HG02610 (cell line): ENCODE results near the gene TCHP.
"Not testable (repeated sequence)": the region's sequence is repeated elsewhere in the genome, so short reads cannot be mapped to it uniquely, and the experiment has no call there.

Experiments used
- ATAC-seq: cut with Tn5 transposase; IDR thresholded peaks from one replicate; pipeline ENCODE4 v1.9.1; 2021; ENCODE audit warnings: mild to moderate bottlenecking, moderate library complexity; ENCODE audit not compliant: unreplicated experiment

Gene TCHP

GRCh38 chr12:109905301-109905700 is 5.2 kb downstream of the TCHP start:
- no peak for ATAC-seq

GRCh38 chr12:109910254-109910968 is 10.3 kb downstream of the TCHP start:
- no peak for ATAC-seq

- ATAC-seq, result no peak
These were observed 10.9 kb downstream of the TCHP start for GRCh38 chr12:109910969-109911348.

- ATAC-seq, result no peak
These were observed 12.8 kb downstream of the TCHP start for GRCh38 chr12:109912855-109913321.

GRCh38 chr12:109914461-109914860 is 14.4 kb downstream of the TCHP start:
- no peak for ATAC-seq

GRCh38 chr12:109915171-109916040 is 15.3 kb downstream of the TCHP start:
- ATAC-seq, result no peak

GRCh38 chr12:109916045-109916444 is 16.0 kb downstream of the TCHP start:
- no peak for ATAC-seq

- no peak for ATAC-seq
These were observed 19.4 kb downstream of the TCHP start for GRCh38 chr12:109919456-109919855.

- ATAC-seq, result no peak
These were observed 20.2 kb downstream of the TCHP start for GRCh38 chr12:109920261-109920780.

- ATAC-seq, result no peak
These were observed 21.9 kb downstream of the TCHP start for GRCh38 chr12:109921982-109922381.

GRCh38 chr12:109923038-109923437 is 23.0 kb downstream of the TCHP start:
- ATAC-seq, result no peak

GRCh38 chr12:109923481-109924245 is 23.6 kb downstream of the TCHP start:
- ATAC-seq, result no peak

- ATAC-seq, result no peak
These were observed 25.2 kb downstream of the TCHP start for GRCh38 chr12:109925185-109925840.

- ATAC-seq, result no peak
These were observed 25.9 kb downstream of the TCHP start for GRCh38 chr12:109926016-109926415.

GRCh38 chr12:109926488-109927210 is 26.6 kb downstream of the TCHP start:
- no peak for ATAC-seq

- no peak for ATAC-seq
These were observed 27.5 kb downstream of the TCHP start for GRCh38 chr12:109927622-109928021.

GRCh38 chr12:109928058-109928656 is 28.1 kb downstream of the TCHP start:
- ATAC-seq, result no peak

- ATAC-seq, result not testable (repeated sequence)
These were observed 29.3 kb downstream of the TCHP start for GRCh38 chr12:109929326-109929725.

- ATAC-seq, result no peak
These were observed 30.1 kb downstream of the TCHP start for GRCh38 chr12:109930028-109930800.
